Prostate gland (tissue), 2 donors: ENCODE data around the gene NAALADL2.

Experiments
- POLR2A ChIP-seq: fragments of 450-650 bp; IDR thresholded peaks from one replicate; pipeline ENCODE4 v1.6.1; 2016; ENCODE audit warnings: antibody characterized with exemption, mild to moderate bottlenecking
- TF ChIP-seq, protein P1 (sequence below), 4 experiments: fragments of 200-600 bp in 2 of 4; fragments of 450-650 bp in 2 of 4; sonication (generic) in 2 of 4; IDR thresholded peaks; 1 replicate in 3 of 4; 2 replicates in 1 of 4; pipeline ENCODE4 v1.5.1; 2016 to 2019; ENCODE audit warnings: antibody characterized with exemption in 4 of 4, mild to moderate bottlenecking in 2 of 4, moderate library complexity in 2 of 4

DNA sequence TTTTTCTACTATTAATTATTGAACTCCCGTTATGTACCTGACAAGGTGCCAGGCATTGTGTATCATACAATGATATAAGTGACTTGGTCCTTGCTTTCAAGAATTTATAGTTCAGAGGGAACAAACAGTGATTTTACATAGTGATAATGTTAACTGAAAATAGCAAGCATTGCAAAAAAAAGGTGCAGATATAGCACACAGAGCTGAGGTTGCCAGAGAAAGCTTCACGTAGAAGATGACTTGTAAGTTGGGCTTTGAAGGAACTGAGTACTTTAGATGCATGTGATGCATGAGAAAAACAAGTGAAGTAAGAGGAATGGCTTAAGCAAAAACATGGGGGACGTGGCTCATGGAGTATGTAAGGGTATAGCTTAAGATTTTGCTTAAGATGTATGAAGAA, 584.5 kb downstream of the NAALADL2 start:
- TF ChIP-seq, protein P1, sequence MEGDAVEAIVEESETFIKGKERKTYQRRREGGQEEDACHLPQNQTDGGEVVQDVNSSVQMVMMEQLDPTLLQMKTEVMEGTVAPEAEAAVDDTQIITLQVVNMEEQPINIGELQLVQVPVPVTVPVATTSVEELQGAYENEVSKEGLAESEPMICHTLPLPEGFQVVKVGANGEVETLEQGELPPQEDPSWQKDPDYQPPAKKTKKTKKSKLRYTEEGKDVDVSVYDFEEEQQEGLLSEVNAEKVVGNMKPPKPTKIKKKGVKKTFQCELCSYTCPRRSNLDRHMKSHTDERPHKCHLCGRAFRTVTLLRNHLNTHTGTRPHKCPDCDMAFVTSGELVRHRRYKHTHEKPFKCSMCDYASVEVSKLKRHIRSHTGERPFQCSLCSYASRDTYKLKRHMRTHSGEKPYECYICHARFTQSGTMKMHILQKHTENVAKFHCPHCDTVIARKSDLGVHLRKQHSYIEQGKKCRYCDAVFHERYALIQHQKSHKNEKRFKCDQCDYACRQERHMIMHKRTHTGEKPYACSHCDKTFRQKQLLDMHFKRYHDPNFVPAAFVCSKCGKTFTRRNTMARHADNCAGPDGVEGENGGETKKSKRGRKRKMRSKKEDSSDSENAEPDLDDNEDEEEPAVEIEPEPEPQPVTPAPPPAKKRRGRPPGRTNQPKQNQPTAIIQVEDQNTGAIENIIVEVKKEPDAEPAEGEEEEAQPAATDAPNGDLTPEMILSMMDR (IDR thresholded peaks at IDR 0.05) = no peak
- no peak for TF ChIP-seq POLR2A
